Breast epithelium (tissue), 3 donors: ENCODE results near the gene RNF11.

ENCODE experiments used
- CTCF ChIP-seq, 3 donors: fragments of 450-650 bp; IDR thresholded peaks; one replicate each; pipeline ENCODE4 v1.5.1; 2016 to 2017; ENCODE audit warnings: antibody characterized with exemption in 3 of 3, mild to moderate bottlenecking in 3 of 3, moderate library complexity in 3 of 3
- POLR2A ChIP-seq: fragments of 450-650 bp; IDR thresholded peaks from one replicate; pipeline ENCODE4 v1.6.1; 2016; ENCODE audit warnings: antibody characterized with exemption, mild to moderate bottlenecking, moderate library complexity
- POLR2AphosphoS5 ChIP-seq, 3 donors: sonication (generic); formaldehyde crosslinking; IDR thresholded peaks; one replicate each; pipeline ENCODE4 v1.6.1; 2017; ENCODE audit warnings: antibody characterized with exemption in 3 of 3

- TF ChIP-seq POLR2A (no peak), CTCF (IDR thresholded peaks at IDR 0.05) (no peak), POLR2AphosphoS5 (IDR thresholded peaks at IDR 0.05) (no peak)
Observed at GRCh38 chr1:51288578-51288977, 52.5 kb downstream of the RNF11 start.
